Cardiac muscle cell (in vitro differentiated cells and primary cell): ENCODE results near the gene PI4KB. TPM values are rescaled to one million over a fixed set of nuclear protein-coding genes. Genes with fewer than 3 reads are reported as not detected.
A peak's percentile ranks its signal among the peaks of the same experiment; 100 is the strongest.

Experiments
- DNase-seq, 2 donors: peaks; one replicate each; pipeline versions ENCODE4 v3.0.0 to v3.0.0-alpha.2; 2010 to 2017; ENCODE audit warnings: low read depth in 1 of 2, low spot score in 1 of 2
- H3K27ac ChIP-seq: fragments of 200-600 bp; sonication (generic); 2 replicates; pipeline ENCODE4 v1.5.1; 2016
- H3K27me3 ChIP-seq: fragments of 200-600 bp; sonication (generic); 2 replicates; pipeline ENCODE4 v1.6.0; 2016; ENCODE audit warnings: control low read depth
- H3K36me3 ChIP-seq: fragments of 200-600 bp; sonication (generic); 2 replicates; pipeline ENCODE4 v1.5.1; 2016; ENCODE audit warnings: control low read depth
- H3K4me1 ChIP-seq: fragments of 200-600 bp; sonication (generic); 2 replicates; pipeline ENCODE4 v1.8.1; 2017; ENCODE audit warnings: low read depth, mild to moderate bottlenecking, mixed run types
- H3K4me3 ChIP-seq: fragments of 200-600 bp; sonication (generic); 2 replicates; pipeline ENCODE4 v1.5.1; 2016; ENCODE audit warnings: mild to moderate bottlenecking
- H3K9me3 ChIP-seq: fragments of 200-600 bp; sonication (generic); 2 replicates; pipeline ENCODE4 v1.5.1; 2017; ENCODE audit warnings: low read depth, mild to moderate bottlenecking, control low read depth
- polyA plus RNA-seq: library from polyadenylated mRNA; unstranded; fragments of >200 nt; fragmentation: Nextera tagmentation; extraction: Ambion mirVana; gene quantifications from 2 replicates; pipeline ENCODE4 v1.2.1, GENCODE V29; 2016
- total RNA-seq: library from RNA; depleted of rRNA; stranded (reverse); fragments of >200 nt; gene quantifications from 2 replicates; pipeline ENCODE4 v1.2.3, GENCODE V29; 2016
- TF ChIP-seq, protein P1 (sequence below): IDR thresholded peaks from 2 replicates; pipeline ENCODE4 v1.5.1; 2012; ENCODE audit warnings: low read depth, mild to moderate bottlenecking, low read length

The PI4KB gene
- total and polyA plus RNA-seq, 2 experiments from 2014 or later = 46.0 to 53.5 TPM

- Histone ChIP-seq H3K4me1 (no peaks in the 10 kb centered on the region), H3K27me3 (no peaks in the 10 kb centered on the region), H3K9me3 (no peaks in the 10 kb centered on the region), H3K36me3 (peaks cover 41% of the 10 kb centered on the region), H3K27ac (peak overlapping the region; percentile 62), H3K4me3 (no peak overlapping the region)
- no peak for DNase-seq
- TF ChIP-seq, protein P1, sequence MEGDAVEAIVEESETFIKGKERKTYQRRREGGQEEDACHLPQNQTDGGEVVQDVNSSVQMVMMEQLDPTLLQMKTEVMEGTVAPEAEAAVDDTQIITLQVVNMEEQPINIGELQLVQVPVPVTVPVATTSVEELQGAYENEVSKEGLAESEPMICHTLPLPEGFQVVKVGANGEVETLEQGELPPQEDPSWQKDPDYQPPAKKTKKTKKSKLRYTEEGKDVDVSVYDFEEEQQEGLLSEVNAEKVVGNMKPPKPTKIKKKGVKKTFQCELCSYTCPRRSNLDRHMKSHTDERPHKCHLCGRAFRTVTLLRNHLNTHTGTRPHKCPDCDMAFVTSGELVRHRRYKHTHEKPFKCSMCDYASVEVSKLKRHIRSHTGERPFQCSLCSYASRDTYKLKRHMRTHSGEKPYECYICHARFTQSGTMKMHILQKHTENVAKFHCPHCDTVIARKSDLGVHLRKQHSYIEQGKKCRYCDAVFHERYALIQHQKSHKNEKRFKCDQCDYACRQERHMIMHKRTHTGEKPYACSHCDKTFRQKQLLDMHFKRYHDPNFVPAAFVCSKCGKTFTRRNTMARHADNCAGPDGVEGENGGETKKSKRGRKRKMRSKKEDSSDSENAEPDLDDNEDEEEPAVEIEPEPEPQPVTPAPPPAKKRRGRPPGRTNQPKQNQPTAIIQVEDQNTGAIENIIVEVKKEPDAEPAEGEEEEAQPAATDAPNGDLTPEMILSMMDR = no peak
Observed at GRCh38 chr1:151293093-151293492, 34.1 kb downstream of the PI4KB start.

GRCh38 chr1:151292207-151293030 is 34.8 kb downstream of the PI4KB start:
- H3K4me1 ChIP-seq = no peaks in the 10 kb centered on the region
- peak overlapping the region; percentile 62 for H3K27ac ChIP-seq
- peaks cover 36% of the 10 kb centered on the region for H3K36me3 ChIP-seq
- DNase-seq = no peak
- TF ChIP-seq, protein P1 = peak; percentile 6
- H3K9me3 ChIP-seq = no peaks in the 10 kb centered on the region
- H3K4me3 ChIP-seq = no peak overlapping the region
- H3K27me3 ChIP-seq = no peaks in the 10 kb centered on the region

GRCh38 chr1:151290709-151291303 is 36.4 kb downstream of the PI4KB start:
- TF ChIP-seq, protein P1 = no peak

GRCh38 chr1:151289991-151290708 is 37.1 kb downstream of the PI4KB start:
- no peak overlapping the region for H3K27ac ChIP-seq
- peaks cover 34% of the 10 kb centered on the region for H3K36me3 ChIP-seq
- DNase-seq = no peak
- no peaks in the 10 kb centered on the region for H3K9me3 ChIP-seq
- H3K4me3 ChIP-seq = no peak overlapping the region
- TF ChIP-seq, protein P1 = no peak
- H3K4me1 ChIP-seq = no peaks in the 10 kb centered on the region
- no peaks in the 10 kb centered on the region for H3K27me3 ChIP-seq

More at GRCh38 chr1:151290709-151291303, 36.4 kb downstream of the PI4KB start:
- no peaks in the 10 kb centered on the region for H3K27me3 ChIP-seq
- H3K27ac ChIP-seq = peak overlapping the region; percentile 21
- DNase-seq = no peak
- H3K36me3 ChIP-seq = peaks cover 34% of the 10 kb centered on the region
- H3K4me3 ChIP-seq = no peak overlapping the region
- no peaks in the 10 kb centered on the region for H3K9me3 ChIP-seq
- no peaks in the 10 kb centered on the region for H3K4me1 ChIP-seq

GRCh38 chr1:151289080-151289935 is 37.9 kb downstream of the PI4KB start:
- no peak for DNase-seq
- TF ChIP-seq, protein P1 = no peak
- H3K4me1 ChIP-seq = no peaks in the 10 kb centered on the region
- H3K27ac ChIP-seq = no peak overlapping the region
- H3K9me3 ChIP-seq = no peaks in the 10 kb centered on the region
- H3K36me3 ChIP-seq = peaks cover 33% of the 10 kb centered on the region
- H3K27me3 ChIP-seq = no peaks in the 10 kb centered on the region
- no peak overlapping the region for H3K4me3 ChIP-seq
